ENCODE measurements around the gene SHISAL2A. TPM values are rescaled to one million over a fixed set of nuclear protein-coding genes. Genes with fewer than 3 reads are reported as not detected.

SHISAL2A gene
- polyA plus RNA-seq, 1 experiment = not detected

- ChIA-PET POLR2A (no interaction called here), CTCF (no interaction called here)
- Histone ChIP-seq H3K4me3 (ENCODE audit: low read depth, low read length) (no peak overlapping the region), H3K27me3 (ENCODE audit: control insufficient read depth, insufficient read depth, low read length) (no peaks in the 10 kb centered on the region), H3K9me3 (ENCODE audit: control insufficient read depth, insufficient read depth, low read length) (no peaks in the 10 kb centered on the region), H3K27ac (ENCODE audit: low read depth, low read length) (no peak overlapping the region)
- no peak for TF ChIP-seq CTCF (IDR thresholded peaks at IDR 0.05; ENCODE audit: low read depth, low read length)
- no peak for DNase-seq (ENCODE audit: low read depth, low spot score)
These were observed 18.3 kb upstream of the SHISAL2A start for GRCh38 chr1:52614671-52615070.

- CTCF ChIA-PET = no interaction called here
- no peak for TF ChIP-seq CTCF (IDR thresholded peaks at IDR 0.05; ENCODE audit: low read depth, low read length)
- Histone ChIP-seq H3K27ac (ENCODE audit: low read depth, low read length) (no peak overlapping the region), H3K4me3 (ENCODE audit: low read depth, low read length) (no peak overlapping the region), H3K9me3 (ENCODE audit: control insufficient read depth, insufficient read depth, low read length) (no peaks in the 10 kb centered on the region), H3K27me3 (ENCODE audit: control insufficient read depth, insufficient read depth, low read length) (no peaks in the 10 kb centered on the region)
- POLR2A ChIA-PET = no interaction called here
- DNase-seq (ENCODE audit: low read depth, low spot score) = no peak
These were observed 17.4 kb upstream of the SHISAL2A start for GRCh38 chr1:52615489-52616042.

- no peak overlapping the region for H3K4me3 ChIP-seq (ENCODE audit: low read depth, low read length)
- peaks cover 15% of the 10 kb centered on the region for H3K9me3 ChIP-seq (ENCODE audit: control insufficient read depth, insufficient read depth, low read length)
- no peak overlapping the region for H3K27ac ChIP-seq (ENCODE audit: low read depth, low read length)
- no peak for TF ChIP-seq CTCF (IDR thresholded peaks at IDR 0.05; ENCODE audit: low read depth, low read length)
- DNase-seq (ENCODE audit: low read depth, low spot score) = no peak
- ChIA-PET CTCF (no interaction called here), POLR2A (no interaction called here)
- H3K27me3 ChIP-seq (ENCODE audit: control insufficient read depth, insufficient read depth, low read length) = no peaks in the 10 kb centered on the region
These were observed 11.0 kb upstream of the SHISAL2A start for GRCh38 chr1:52621950-52622349.

GRCh38 chr1:52623812-52624211, 9.2 kb upstream of the SHISAL2A start:
- no peak for DNase-seq (ENCODE audit: low read depth, low spot score)
- Histone ChIP-seq H3K27ac (ENCODE audit: low read depth, low read length) (no peak overlapping the region), H3K9me3 (ENCODE audit: control insufficient read depth, insufficient read depth, low read length) (peaks cover 15% of the 10 kb centered on the region), H3K27me3 (ENCODE audit: control insufficient read depth, insufficient read depth, low read length) (no peaks in the 10 kb centered on the region), H3K4me3 (ENCODE audit: low read depth, low read length) (no peak overlapping the region)
- CTCF ChIA-PET = no interaction called here
- POLR2A ChIA-PET = no interaction called here
- no peak for TF ChIP-seq CTCF (IDR thresholded peaks at IDR 0.05; ENCODE audit: low read depth, low read length)

- no peak for DNase-seq (ENCODE audit: low read depth, low spot score)
- H3K9me3 ChIP-seq (ENCODE audit: control insufficient read depth, insufficient read depth, low read length) = peaks cover 7% of the 10 kb centered on the region
- ChIA-PET POLR2A (no interaction called here), CTCF (no interaction called here)
- no peak overlapping the region for H3K27ac ChIP-seq (ENCODE audit: low read depth, low read length)
- TF ChIP-seq CTCF (IDR thresholded peaks at IDR 0.05; ENCODE audit: low read depth, low read length) = no peak
- H3K27me3 ChIP-seq (ENCODE audit: control insufficient read depth, insufficient read depth, low read length) = peaks cover 11% of the 10 kb centered on the region
- no peak overlapping the region for H3K4me3 ChIP-seq (ENCODE audit: low read depth, low read length)
These were observed 5.9 kb upstream of the SHISAL2A start for GRCh38 chr1:52627028-52627427.

Data from AG04450 (cell line).